ENCODE data around the gene XPO5. TPM values are rescaled to one million over a fixed set of nuclear protein-coding genes. Genes with fewer than 3 reads are reported as not detected.

XPO5 gene
- polyA plus RNA-seq, 1 of the 3 experiments (the other 2 are of a cell fraction), result 29.5 TPM

GRCh38 chr6:43509984-43510826, 65.6 kb downstream of the XPO5 start, which contains the start of gene LRRC73 (continued):
- TF ChIP-seq, protein P1, sequence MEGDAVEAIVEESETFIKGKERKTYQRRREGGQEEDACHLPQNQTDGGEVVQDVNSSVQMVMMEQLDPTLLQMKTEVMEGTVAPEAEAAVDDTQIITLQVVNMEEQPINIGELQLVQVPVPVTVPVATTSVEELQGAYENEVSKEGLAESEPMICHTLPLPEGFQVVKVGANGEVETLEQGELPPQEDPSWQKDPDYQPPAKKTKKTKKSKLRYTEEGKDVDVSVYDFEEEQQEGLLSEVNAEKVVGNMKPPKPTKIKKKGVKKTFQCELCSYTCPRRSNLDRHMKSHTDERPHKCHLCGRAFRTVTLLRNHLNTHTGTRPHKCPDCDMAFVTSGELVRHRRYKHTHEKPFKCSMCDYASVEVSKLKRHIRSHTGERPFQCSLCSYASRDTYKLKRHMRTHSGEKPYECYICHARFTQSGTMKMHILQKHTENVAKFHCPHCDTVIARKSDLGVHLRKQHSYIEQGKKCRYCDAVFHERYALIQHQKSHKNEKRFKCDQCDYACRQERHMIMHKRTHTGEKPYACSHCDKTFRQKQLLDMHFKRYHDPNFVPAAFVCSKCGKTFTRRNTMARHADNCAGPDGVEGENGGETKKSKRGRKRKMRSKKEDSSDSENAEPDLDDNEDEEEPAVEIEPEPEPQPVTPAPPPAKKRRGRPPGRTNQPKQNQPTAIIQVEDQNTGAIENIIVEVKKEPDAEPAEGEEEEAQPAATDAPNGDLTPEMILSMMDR (IDR thresholded peaks at IDR 0.05), result no peak
- TF ChIP-seq NRF1 (IDR thresholded peaks at IDR 0.05; ENCODE audit: low read depth, low read length) (no peak), JUND (IDR thresholded peaks at IDR 0.05) (no peak; the same call in 1 of the 2 replicates), SMC3 (IDR thresholded peaks at IDR 0.05; ENCODE audit: low read depth, low read length) (no peak), USF2 (IDR thresholded peaks at IDR 0.05; ENCODE audit: borderline replicate concordance, low read depth, low read length) (no peak), IRF3 (IDR thresholded peaks at IDR 0.05; ENCODE audit: low read depth, low read length) (no peak), MXI1 (IDR thresholded peaks at IDR 0.05; ENCODE audit: low read depth, low read length) (peak; percentile 87), TAF1 (IDR thresholded peaks at IDR 0.05; ENCODE audit: borderline replicate concordance, low read depth, low read length) (no peak), TCF12 (IDR thresholded peaks at IDR 0.05) (no peak), NFIC (IDR thresholded peaks at IDR 0.05; ENCODE audit: borderline replicate concordance) (no peak)
- TF ChIP-seq, protein P2, sequence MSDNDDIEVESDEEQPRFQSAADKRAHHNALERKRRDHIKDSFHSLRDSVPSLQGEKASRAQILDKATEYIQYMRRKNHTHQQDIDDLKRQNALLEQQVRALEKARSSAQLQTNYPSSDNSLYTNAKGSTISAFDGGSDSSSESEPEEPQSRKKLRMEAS (IDR thresholded peaks at IDR 0.05; ENCODE audit: low read depth), result 0 out of 2 replicates have a peak, but pooled peaks have one; percentile 33

GRCh38 chr6:43509142-43509983, 66.5 kb downstream of the XPO5 start:
- Histone ChIP-seq H3K9ac (peak overlapping the region; percentile 63; the same call in 1 of the 2 replicates), H3K4me3 (ENCODE audit: low read depth in 2 of 2, low read length in 1 of 2) (peak overlapping the region; percentile 65 to 73), H4K20me1 (ENCODE audit: insufficient read depth) (0 out of 2 replicates have a peak, but pooled peaks cover 8% of the 10 kb centered on the region), H3F3A (replicated peaks; ENCODE audit: insufficient read depth) (peaks cover 14% of the 10 kb centered on the region), H3K4me1 (ENCODE audit: control insufficient read depth in 1 of 2, insufficient read depth in 2 of 2, low read depth in 1 of 2, low read length in 1 of 2) (peaks cover under 1 to 26% of the 10 kb centered on the region in 2 experiments; a peak in 2 of 4 replicates), H3K4me2 (peak overlapping the region; percentile 92), H2AFZ (ENCODE audit: low read depth) (peak overlapping the region; percentile 41; the same call in 1 of the 2 replicates), H3K36me3 (replicated peaks in 1 of 2; ENCODE audit: control insufficient read depth in 1 of 2, insufficient read depth in 2 of 2, low read length in 1 of 2) (peaks cover 14 to 49% of the 10 kb centered on the region in 2 experiments), H3K79me2 (ENCODE audit: insufficient read depth) (peaks cover 6% of the 10 kb centered on the region), H3K27me3 (ENCODE audit: insufficient read depth) (no peaks in the 10 kb centered on the region), H3K9me2 (no peaks in the 10 kb centered on the region), H3K27ac (ENCODE audit: low read depth in 2 of 2, low read length in 1 of 2) (peak overlapping the region; percentile 49 to 78; a peak in 3 of 4 replicates), H3K9me3 (no peaks in the 10 kb centered on the region)
- 65% methylated on average over 15 of the region's 69 CpGs for WGBS (ENCODE audit: low lambda C conversion rate)
- TF ChIP-seq MEF2A (IDR thresholded peaks at IDR 0.05; ENCODE audit: borderline replicate concordance, low read depth) (no peak), YY1 (IDR thresholded peaks at IDR 0.05; ENCODE audit: low read depth) (no peak), SMC3 (IDR thresholded peaks at IDR 0.05; ENCODE audit: low read depth, low read length) (no peak)
- TF ChIP-seq, protein P1 (IDR thresholded peaks at IDR 0.05), result 0 out of 2 replicates have a peak, but pooled peaks have one; percentile 9
- TF ChIP-seq, protein P3, sequence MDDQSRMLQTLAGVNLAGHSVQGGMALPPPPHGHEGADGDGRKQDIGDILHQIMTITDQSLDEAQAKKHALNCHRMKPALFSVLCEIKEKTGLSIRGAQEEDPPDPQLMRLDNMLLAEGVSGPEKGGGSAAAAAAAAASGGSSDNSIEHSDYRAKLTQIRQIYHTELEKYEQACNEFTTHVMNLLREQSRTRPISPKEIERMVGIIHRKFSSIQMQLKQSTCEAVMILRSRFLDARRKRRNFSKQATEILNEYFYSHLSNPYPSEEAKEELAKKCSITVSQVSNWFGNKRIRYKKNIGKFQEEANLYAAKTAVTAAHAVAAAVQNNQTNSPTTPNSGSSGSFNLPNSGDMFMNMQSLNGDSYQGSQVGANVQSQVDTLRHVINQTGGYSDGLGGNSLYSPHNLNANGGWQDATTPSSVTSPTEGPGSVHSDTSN (IDR thresholded peaks at IDR 0.05), result no peak
- ChIA-PET POLR2A (interaction anchor here (0.5 to 1.6 kb wide), 9 partner anchors 9 to 281 kb away, joined by 3 to 10 read pairs (median 3); partner anchors contain the start of genes DNPH1 and ZNF318), CTCF (interaction anchor here (0.6 to 22.4 kb wide), 19 partner anchors 7 to 570 kb away, joined by 3 to 382 read pairs (median 4); partner anchors contain the start of genes DLK2, POLR1C and YIPF3)
- peak; percentile 66 for DNase-seq
